Chondrocyte (in vitro differentiated cells): ENCODE measurements around the gene ABCA13. TPM values are rescaled to one million over a fixed set of nuclear protein-coding genes. Genes with fewer than 3 reads are reported as not detected.

Source experiments
- DNase-seq: peaks from one replicate; pipeline ENCODE4 v3.0.0; 2021; ENCODE audit warnings: mixed read lengths, low spot score
- H3K27ac Mint-ChIP-seq: one replicate; pipeline ENCODE4 v1.8.0; 2021; ENCODE audit warnings: mild to moderate bottlenecking, moderate library complexity, mixed read lengths; ENCODE audit not compliant: unreplicated experiment
- H3K27me3 Mint-ChIP-seq: 2 replicates; pipeline ENCODE4 v1.8.0; 2021; ENCODE audit warnings: low read depth, mixed read lengths
- H3K36me3 Mint-ChIP-seq: 2 replicates; pipeline ENCODE4 v1.8.0; 2021; ENCODE audit warnings: low read depth, mixed read lengths
- H3K4me1 Mint-ChIP-seq: 2 replicates; pipeline ENCODE4 v1.8.0; 2021; ENCODE audit warnings: low read depth, mild to moderate bottlenecking, mixed read lengths
- H3K4me3 Mint-ChIP-seq: one replicate; pipeline ENCODE4 v1.8.0; 2021; ENCODE audit warnings: mild to moderate bottlenecking, moderate library complexity, mixed read lengths; ENCODE audit not compliant: unreplicated experiment
- H3K9me3 Mint-ChIP-seq: 2 replicates; pipeline ENCODE4 v1.8.0; 2021; ENCODE audit warnings: low read depth, mixed read lengths
- long read RNA-seq: library from polyadenylated mRNA; stranded (forward); transcript quantifications from one replicate; pipeline ENCODE4 v2.0.0, GENCODE V29; 2021
- total RNA-seq: library from RNA; stranded (reverse); gene quantifications from 3 replicates; pipeline ENCODE4 v1.2.1, GENCODE V29; 2021
- TF ChIP-seq, protein P1 (sequence below): fragments of 200-600 bp; sonication (generic); IDR thresholded peaks from 2 replicates; pipeline ENCODE4 v1.5.0; 2021; ENCODE audit warnings: antibody characterized with exemption, mild to moderate bottlenecking, moderate library complexity

ABCA13 gene, protein sequence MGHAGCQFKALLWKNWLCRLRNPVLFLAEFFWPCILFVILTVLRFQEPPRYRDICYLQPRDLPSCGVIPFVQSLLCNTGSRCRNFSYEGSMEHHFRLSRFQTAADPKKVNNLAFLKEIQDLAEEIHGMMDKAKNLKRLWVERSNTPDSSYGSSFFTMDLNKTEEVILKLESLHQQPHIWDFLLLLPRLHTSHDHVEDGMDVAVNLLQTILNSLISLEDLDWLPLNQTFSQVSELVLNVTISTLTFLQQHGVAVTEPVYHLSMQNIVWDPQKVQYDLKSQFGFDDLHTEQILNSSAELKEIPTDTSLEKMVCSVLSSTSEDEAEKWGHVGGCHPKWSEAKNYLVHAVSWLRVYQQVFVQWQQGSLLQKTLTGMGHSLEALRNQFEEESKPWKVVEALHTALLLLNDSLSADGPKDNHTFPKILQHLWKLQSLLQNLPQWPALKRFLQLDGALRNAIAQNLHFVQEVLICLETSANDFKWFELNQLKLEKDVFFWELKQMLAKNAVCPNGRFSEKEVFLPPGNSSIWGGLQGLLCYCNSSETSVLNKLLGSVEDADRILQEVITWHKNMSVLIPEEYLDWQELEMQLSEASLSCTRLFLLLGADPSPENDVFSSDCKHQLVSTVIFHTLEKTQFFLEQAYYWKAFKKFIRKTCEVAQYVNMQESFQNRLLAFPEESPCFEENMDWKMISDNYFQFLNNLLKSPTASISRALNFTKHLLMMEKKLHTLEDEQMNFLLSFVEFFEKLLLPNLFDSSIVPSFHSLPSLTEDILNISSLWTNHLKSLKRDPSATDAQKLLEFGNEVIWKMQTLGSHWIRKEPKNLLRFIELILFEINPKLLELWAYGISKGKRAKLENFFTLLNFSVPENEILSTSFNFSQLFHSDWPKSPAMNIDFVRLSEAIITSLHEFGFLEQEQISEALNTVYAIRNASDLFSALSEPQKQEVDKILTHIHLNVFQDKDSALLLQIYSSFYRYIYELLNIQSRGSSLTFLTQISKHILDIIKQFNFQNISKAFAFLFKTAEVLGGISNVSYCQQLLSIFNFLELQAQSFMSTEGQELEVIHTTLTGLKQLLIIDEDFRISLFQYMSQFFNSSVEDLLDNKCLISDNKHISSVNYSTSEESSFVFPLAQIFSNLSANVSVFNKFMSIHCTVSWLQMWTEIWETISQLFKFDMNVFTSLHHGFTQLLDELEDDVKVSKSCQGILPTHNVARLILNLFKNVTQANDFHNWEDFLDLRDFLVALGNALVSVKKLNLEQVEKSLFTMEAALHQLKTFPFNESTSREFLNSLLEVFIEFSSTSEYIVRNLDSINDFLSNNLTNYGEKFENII (N-terminal part only)
- 0.07 to 0.13 TPM (median 0.12 TPM) in 3 replicates for total RNA-seq
- long read RNA-seq: 0 reads

DNA sequence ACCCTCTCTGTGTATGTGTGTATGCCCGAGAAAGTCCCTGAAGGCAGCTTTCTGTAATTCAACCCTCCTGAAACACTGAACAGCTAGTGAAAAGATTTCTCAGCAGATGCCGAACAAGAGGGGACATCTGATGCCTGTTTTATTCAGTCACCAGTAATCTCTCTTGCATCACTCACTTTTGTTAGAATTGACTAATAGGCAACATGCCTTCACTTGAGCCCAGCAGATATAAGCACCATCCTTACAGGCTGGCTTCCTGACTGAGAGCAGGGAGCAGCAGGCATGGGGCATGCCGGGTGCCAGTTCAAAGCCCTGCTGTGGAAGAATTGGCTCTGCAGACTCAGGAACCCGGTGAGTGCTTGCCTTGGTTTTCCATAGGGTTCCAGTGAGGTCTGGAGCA is at the start of gene ABCA13:
Gene ABCA13, plus strand, starts transcription at position 257 of the 400 bp plus-strand sequence. Its CDS starts 26 bp downstream, at position 283.
- Mint-ChIP-seq H3K36me3 (no peaks in the 10 kb centered on the region), H3K27ac (no peak within 1 kb of the TSS), H3K4me3 (no peak within 1 kb of the TSS), H3K4me1 (peaks cover 12% of the 10 kb centered on the region), H3K9me3 (no peaks in the 10 kb centered on the region), H3K27me3 (no peaks in the 10 kb centered on the region)
- DNase-seq: no peak
- TF ChIP-seq, protein P1, sequence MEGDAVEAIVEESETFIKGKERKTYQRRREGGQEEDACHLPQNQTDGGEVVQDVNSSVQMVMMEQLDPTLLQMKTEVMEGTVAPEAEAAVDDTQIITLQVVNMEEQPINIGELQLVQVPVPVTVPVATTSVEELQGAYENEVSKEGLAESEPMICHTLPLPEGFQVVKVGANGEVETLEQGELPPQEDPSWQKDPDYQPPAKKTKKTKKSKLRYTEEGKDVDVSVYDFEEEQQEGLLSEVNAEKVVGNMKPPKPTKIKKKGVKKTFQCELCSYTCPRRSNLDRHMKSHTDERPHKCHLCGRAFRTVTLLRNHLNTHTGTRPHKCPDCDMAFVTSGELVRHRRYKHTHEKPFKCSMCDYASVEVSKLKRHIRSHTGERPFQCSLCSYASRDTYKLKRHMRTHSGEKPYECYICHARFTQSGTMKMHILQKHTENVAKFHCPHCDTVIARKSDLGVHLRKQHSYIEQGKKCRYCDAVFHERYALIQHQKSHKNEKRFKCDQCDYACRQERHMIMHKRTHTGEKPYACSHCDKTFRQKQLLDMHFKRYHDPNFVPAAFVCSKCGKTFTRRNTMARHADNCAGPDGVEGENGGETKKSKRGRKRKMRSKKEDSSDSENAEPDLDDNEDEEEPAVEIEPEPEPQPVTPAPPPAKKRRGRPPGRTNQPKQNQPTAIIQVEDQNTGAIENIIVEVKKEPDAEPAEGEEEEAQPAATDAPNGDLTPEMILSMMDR: no peak

DNA sequence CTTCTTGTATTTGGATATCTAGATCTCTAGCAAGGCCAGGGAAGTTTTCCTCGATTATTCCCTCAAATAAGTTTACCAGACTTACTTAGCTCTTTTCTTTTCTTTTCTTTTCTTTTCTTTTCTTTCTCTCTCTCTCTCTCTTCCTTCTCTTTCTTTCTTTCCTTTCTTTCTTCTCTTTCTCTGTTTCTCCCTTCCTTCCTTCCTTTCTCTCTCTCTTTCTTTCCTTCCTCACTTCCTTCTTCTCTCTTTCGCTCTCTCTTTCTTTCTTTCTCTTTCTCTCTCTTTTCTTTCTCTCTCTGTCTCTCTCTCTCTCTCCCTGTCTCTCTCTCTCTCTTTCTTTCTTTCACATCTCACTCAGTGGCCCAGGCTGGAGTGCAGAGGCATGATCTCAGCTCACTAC is 45.2 kb upstream of the ABCA13 start:
- Mint-ChIP-seq H3K4me3 (no peak overlapping the region), H3K36me3 (peaks cover 5% of the 10 kb centered on the region), H3K27me3 (no peaks in the 10 kb centered on the region), H3K27ac (no peak overlapping the region), H3K9me3 (peaks cover 24% of the 10 kb centered on the region), H3K4me1 (no peaks in the 10 kb centered on the region)
- TF ChIP-seq, protein P1: no peak
- no peak for DNase-seq

DNA sequence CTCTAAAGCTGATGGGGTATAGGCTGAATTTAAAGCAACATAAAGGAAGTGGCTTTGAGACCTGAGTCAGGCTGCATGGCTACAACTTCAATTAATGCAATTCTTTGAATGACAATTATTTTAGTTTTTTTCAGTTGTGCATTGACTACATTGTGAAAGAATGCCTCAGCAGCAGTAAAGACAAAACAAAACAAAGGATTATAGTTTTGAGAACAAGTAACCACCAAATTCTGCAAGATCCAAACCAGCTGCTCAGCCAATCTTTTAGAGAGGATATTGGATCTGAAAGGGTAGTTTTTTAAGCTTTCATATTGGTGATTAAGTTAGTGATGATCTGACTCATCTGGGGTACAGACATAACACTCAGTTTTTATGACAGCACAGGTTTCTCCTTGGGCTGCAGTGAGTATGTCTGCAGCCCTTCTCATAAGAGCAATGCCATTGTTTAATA is 40.6 kb upstream of the ABCA13 start:
- H3K4me3 Mint-ChIP-seq: no peak overlapping the region
- H3K27ac Mint-ChIP-seq: no peak overlapping the region
- no peak for DNase-seq
- no peaks in the 10 kb centered on the region for H3K4me1 Mint-ChIP-seq
- peaks cover 9% of the 10 kb centered on the region for H3K9me3 Mint-ChIP-seq
- peaks cover 2% of the 10 kb centered on the region for H3K36me3 Mint-ChIP-seq
- TF ChIP-seq, protein P1: no peak
- no peaks in the 10 kb centered on the region for H3K27me3 Mint-ChIP-seq

DNA sequence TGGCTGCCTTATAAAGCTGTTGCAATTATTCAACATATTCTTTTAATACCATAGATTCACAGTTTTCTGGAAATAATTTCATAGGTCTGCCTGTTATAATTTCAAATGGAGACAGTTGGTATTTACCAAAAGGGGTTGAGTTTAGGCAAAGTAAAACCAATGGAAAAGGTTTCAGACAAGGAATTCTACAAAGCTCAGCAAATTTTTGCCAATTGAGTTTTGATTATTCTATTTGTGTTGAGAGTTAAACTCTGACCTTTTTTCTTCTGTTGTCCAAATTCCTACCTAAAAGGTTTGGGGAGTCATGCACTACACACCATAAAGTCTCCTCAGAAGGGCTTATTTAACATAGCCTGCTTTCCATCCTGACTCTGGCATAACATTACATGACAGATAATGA is 38.5 kb upstream of the ABCA13 start:
- Mint-ChIP-seq H3K4me3 (no peak overlapping the region), H3K27ac (no peak overlapping the region), H3K4me1 (no peaks in the 10 kb centered on the region), H3K9me3 (no peaks in the 10 kb centered on the region), H3K36me3 (no peaks in the 10 kb centered on the region), H3K27me3 (no peaks in the 10 kb centered on the region)
- TF ChIP-seq, protein P1: no peak
- no peak for DNase-seq
